VCaP (cell line): ENCODE results near the gene FOXP2.
"Not testable (repeated sequence)": the region's sequence is repeated elsewhere in the genome, so short reads cannot be mapped to it uniquely, and the experiment has no call there.

ENCODE experiments used
- H3K27ac ChIP-seq: fragments of 450-650 bp; 2 replicates; pipeline ENCODE4 v1.5.1; 2017
- TF ChIP-seq, protein P1 (sequence below): fragments of 450-650 bp; conservative IDR thresholded peaks from 2 replicates; pipeline ENCODE4 v1.5.1; 2017; ENCODE audit warnings: mild to moderate bottlenecking, moderate library complexity

FOXP2 gene

DNA sequence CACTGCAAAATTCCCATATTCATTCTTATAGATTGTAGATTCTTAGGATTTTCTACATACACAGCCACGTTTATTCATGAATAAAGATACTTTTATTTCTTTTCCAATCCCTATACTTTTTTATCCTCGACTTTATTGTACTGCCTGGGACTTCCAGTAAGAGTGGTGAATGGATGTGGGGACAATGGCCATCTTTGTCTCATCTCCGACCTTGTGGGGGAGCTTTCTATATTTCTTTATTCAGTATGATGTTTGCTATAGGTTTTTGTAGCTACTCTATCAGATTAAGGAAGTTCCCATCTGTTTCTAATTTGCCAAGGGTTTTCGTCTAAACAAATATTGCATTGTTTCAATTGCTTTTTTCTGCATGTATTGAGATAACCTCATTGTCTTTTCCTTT is 184.3 kb downstream of the FOXP2 start:
- no peak overlapping the region for H3K27ac ChIP-seq
- TF ChIP-seq, protein P1, sequence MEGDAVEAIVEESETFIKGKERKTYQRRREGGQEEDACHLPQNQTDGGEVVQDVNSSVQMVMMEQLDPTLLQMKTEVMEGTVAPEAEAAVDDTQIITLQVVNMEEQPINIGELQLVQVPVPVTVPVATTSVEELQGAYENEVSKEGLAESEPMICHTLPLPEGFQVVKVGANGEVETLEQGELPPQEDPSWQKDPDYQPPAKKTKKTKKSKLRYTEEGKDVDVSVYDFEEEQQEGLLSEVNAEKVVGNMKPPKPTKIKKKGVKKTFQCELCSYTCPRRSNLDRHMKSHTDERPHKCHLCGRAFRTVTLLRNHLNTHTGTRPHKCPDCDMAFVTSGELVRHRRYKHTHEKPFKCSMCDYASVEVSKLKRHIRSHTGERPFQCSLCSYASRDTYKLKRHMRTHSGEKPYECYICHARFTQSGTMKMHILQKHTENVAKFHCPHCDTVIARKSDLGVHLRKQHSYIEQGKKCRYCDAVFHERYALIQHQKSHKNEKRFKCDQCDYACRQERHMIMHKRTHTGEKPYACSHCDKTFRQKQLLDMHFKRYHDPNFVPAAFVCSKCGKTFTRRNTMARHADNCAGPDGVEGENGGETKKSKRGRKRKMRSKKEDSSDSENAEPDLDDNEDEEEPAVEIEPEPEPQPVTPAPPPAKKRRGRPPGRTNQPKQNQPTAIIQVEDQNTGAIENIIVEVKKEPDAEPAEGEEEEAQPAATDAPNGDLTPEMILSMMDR, result no peak

DNA sequence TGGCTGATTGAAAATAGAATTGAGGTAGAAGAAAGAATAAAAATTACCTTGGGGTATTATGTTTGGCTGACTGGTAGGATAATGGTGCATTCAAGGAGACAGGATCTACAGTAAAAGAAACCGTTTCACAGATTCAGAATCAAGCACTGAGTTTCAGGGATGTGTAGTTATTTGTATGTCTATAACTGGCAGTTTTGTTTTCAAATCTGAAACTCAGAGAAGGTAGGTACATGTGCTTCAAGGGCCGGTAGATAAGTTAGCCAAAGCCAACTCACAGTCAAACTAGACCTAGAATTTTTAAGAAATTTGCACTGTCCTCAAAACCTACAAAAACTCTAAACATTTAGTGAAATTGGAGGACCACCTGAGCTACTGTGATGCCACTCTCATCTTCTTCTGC is 191.5 kb downstream of the FOXP2 start:
- TF ChIP-seq, protein P1, result no peak
- H3K27ac ChIP-seq, result no peak overlapping the region

DNA sequence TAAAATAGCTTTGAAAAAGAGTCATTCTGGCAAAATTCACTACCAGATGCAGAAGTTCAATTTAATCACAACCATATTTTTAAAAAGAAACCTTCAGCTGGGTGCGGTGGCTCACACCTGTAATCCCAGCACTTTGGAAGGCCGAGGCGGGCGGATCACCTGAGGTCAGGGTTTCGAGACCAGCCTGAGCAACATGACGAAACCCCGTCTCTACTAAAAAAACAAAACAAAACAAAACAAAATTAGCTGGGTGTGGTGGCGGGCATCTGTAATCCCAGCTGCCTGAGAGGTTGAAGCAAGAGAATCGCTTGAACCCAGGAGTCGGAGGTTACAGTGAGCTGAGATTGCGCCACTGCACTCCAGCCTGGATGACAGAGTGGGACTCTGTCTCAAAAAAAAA is 194.2 kb downstream of the FOXP2 start:
- not testable (repeated sequence) for H3K27ac ChIP-seq

DNA sequence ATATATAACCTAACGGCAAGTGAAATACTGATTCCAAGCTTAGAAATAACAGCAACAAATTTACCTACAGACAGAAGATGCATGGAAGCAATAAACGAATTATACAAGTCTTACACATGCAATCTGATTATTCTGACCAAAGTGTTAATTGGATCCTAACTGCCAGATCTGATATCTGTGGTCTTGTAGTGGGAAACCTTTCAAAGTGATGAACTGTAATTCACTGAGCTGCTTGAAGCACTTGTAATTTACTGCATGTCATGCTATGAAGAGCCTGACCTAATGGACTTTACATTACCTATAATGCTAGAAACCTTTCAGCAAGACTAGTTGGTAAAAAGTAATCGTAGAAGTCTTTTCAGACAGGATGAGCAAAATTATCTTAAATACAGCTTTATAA is 205.6 kb downstream of the FOXP2 start:
- TF ChIP-seq, protein P1, result no peak

DNA sequence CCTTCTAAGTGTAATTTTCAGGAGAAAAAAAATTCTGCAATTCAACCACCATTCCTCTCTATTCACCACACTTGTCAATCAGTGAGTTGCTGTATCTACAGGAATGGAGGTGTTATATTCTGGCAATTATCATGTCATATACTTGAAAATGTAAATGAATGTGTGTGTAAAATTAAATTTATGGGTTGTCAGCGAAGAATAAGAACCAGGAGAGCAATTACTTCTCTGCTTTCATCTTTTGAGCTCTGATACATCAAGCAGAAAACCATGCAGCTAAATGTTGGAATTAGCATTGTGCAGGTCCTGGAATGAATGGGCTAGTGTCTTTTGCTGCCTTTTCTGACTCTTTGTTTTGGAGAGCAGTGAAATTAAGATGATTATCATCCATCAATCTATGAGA is 207.6 kb downstream of the FOXP2 start:
- no peak overlapping the region for H3K27ac ChIP-seq
- TF ChIP-seq, protein P1, result no peak

More for the DNA sequence above, 205.6 kb downstream of the FOXP2 start:
- no peak overlapping the region for H3K27ac ChIP-seq

DNA sequence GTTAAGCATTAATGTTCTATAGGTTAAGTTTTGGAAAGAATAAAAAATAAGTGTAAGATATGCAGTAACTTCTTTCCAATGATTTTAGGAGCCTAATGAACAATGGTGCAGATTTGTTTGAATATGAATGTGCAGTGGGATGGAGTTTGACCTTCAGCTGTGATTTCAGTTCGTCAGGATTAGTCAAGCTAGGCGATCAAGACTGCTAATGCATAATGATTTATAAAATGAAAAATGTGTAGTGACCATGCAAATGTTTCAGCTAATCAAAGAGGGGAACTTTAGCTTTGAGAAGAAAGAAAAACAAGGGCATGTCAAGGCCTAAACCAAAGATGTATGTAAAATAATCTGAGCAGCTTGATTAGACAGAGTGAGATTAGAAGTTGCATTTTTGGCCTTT is 208.5 kb downstream of the FOXP2 start:
- no peak overlapping the region for H3K27ac ChIP-seq

DNA sequence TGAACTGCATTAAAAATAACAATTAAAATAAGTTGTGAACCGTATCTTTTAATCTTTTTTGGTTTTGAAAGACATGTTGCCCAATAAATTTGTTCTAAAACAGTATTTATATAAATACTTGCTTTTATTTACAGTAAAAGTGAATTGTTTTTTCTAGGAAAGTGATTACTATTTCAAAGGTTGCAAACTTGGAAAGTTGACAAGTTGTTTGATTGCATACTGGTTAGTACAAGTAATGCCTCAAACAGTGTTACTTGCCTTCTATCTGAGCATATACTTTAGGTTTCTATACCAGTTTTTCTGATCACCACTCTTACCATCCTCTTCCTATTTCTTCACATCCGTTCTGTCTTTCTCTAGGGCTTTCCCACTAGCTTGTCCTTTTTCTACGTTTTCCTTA is 212.6 kb downstream of the FOXP2 start:
- H3K27ac ChIP-seq, result no peak overlapping the region
- TF ChIP-seq, protein P1, result no peak

More for the DNA sequence above, 208.5 kb downstream of the FOXP2 start:
- TF ChIP-seq, protein P1, result no peak

DNA sequence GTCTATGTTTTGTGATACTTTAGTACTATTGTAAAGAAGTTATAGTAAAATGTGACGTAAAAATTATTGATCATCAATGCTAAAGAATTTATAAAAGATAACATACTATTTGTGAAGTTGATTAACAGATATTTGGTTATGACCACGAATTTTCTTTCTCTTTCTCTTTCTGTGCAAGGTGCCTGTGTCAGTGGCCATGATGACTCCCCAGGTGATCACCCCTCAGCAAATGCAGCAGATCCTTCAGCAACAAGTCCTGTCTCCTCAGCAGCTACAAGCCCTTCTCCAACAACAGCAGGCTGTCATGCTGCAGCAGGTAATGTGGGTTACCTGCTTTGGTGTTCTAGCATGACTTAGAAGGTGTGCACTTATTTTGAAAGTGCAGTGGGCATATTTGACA is 213.7 kb downstream of the FOXP2 start:
- TF ChIP-seq, protein P1, result no peak
- no peak overlapping the region for H3K27ac ChIP-seq
